8988T (cell line): Measurements from ENCODE around the gene RASSF8.

Experiments used
- DNase-seq: peaks from one replicate; pipeline ENCODE4 v3.0.0; 2011

Gene RASSF8

GRCh38 chr12:25994901-25995625 is 36.6 kb downstream of the RASSF8 start:
- no peak for DNase-seq

- no peak for DNase-seq
Observed at GRCh38 chr12:25995906-25996305, 37.4 kb downstream of the RASSF8 start.

GRCh38 chr12:25996677-25997076 is 38.2 kb downstream of the RASSF8 start:
- DNase-seq, result no peak

DNA sequence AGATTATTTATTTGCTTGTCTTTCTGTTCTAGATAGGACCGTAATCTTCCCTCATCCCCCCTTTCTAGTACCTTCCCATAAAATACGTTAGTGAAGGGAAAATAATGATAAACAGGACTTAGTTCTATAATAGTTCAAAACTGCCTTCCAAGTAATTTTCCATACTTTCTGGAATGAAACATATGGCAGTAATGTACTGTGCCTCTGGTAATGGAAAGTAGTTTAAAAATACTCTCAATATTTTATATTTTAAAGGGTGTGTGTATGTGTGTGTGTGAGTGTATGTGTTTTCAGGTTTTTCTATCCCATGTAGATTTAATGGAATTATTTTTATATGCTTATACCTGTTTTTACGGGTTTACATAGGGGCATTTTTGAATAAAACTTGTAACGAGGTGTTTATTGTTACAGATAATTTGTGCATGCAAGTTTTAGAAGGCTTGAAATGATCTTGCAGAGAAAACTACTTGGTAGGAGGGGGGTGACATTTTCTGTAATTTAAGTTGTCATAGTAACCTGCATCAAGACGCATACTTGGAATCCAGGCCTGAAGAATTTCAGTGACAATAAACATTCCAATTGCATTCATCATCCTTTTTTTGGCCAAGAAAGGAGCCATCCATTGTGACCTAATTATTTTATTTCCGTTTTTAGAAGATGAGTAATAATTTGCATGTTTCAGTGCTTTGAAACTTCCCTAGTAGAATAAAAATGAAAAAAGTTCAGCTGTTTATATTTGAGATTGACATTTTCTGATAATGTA is 38.9 kb downstream of the RASSF8 start:
- no peak for DNase-seq

DNA sequence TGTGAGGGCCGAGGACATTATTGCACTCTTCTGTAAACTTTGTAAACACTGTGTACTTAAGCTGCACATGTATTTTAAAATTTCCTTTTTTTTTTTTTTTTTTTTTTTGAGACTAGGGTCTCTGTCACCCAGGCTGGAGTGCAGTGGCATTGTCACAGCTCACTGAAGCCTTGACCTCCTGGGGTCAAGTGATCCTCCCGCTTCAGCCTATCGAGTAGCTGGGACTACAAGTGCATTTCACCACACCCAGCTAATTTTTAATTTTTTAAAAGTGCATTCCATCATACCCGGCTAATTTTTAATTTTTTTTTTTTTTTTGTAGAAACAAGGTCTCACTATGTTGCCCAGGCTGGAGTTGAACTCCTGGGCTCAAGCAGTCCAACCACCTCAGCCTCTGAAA is 42.4 kb downstream of the RASSF8 start:
- no peak for DNase-seq

GRCh38 chr12:26001530-26001929 is 43.0 kb downstream of the RASSF8 start:
- DNase-seq, result no peak

DNA sequence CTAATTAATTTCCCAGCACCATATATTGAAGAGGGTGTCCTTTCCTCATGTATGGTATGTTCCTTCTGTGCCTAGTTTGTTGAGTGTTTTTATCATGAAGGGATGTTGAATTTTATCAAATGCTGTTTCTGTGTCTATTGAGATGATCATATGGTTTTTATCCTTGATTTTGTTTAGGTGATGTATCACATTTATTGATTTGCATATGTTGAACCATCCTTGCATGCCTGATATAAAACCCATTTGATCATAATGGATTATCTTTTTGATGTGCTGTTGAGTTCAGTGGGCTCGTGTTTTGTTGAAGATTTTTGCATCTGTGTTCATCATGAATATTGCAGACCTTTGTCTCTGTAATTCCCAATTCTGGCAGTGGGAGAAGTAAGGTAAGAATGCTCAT is 44.6 kb downstream of the RASSF8 start:
- DNase-seq, result no peak

- no peak for DNase-seq
Observed at GRCh38 chr12:26007566-26007965, 49.1 kb downstream of the RASSF8 start.

GRCh38 chr12:26009593-26009992 is 51.1 kb downstream of the RASSF8 start:
- DNase-seq, result no peak

- DNase-seq, result no peak
Observed at GRCh38 chr12:26010293-26010821, 51.9 kb downstream of the RASSF8 start.

GRCh38 chr12:26011099-26011498 is 52.6 kb downstream of the RASSF8 start:
- no peak for DNase-seq

- no peak for DNase-seq
Observed at GRCh38 chr12:26014085-26014484, 55.6 kb downstream of the RASSF8 start.

- no peak for DNase-seq
Observed at GRCh38 chr12:26016516-26016915, 58.0 kb downstream of the RASSF8 start.

DNA sequence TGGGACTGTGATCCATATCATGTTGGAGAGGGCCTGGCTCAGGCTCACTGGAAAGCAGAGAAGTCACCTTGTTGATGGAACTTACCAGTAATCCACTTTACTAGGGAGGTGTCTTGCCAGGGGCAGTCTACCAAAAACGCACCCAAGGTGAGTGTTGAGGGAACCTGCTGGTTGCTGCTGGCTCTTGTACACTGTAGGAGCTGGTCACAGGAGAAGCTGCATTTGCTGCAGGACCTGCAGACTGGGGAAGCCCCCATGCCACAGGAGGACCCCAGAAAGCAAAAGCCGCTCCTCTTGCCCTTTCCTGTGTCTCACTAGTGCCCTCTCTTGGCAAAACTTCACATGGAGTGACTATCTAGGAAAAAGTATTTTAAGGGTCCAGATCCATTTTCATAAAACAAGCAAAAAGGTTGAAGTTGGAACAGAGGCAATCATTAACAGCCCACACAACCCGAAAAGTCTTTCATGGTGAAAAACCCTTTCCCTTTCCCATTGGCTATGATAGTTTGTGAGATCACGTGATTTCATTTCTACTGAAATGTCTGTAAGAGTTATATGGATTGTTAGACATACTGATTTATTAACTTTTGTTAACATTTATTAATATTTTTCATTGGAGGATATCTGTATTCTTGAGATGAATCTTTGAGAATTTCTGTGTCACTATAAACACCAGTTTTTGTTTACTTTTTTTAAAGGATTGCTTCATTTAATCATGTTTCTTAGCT is 59.2 kb downstream of the RASSF8 start:
- no peak for DNase-seq

DNA sequence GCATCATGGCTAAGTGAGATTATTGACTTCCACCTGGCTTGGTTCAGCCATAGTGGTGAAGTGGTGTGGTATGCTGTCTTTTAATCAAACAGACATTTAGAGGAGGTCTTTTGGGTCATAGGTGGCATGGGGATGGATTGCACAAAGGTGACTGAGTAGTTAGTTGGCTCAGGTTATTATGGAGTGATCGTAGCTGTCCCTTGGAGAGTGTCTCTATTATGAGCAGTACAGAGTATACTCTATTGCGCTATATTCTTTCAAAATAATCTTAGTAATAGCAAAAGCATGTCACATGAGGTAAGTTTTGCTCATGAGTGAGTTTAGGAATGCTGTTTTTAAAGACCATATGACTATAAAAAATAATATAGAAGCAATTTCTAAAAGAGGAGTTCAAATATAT is 60.4 kb downstream of the RASSF8 start:
- no peak for DNase-seq

GRCh38 chr12:26021534-26021933 is 63.1 kb downstream of the RASSF8 start:
- no peak for DNase-seq

GRCh38 chr12:26022043-26022442 is 63.6 kb downstream of the RASSF8 start:
- no peak for DNase-seq

DNA sequence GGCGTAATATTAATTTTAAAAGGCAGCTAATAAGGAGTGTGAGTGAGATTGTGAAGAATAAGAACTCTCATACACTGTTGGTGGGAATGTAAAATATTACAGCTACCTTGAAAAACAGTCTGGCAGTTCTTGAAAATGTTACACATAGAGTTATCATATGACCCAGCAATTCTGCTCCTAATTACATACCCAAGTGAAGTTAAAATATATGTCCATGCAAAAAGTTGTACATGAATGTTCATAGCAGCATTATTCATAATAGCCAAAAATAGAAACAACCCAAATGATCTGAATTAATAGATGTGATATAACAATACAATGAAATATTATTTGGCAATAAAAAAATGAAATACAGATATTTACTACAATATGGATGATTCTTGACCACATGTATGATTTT is 68.2 kb downstream of the RASSF8 start:
- no peak for DNase-seq

DNA sequence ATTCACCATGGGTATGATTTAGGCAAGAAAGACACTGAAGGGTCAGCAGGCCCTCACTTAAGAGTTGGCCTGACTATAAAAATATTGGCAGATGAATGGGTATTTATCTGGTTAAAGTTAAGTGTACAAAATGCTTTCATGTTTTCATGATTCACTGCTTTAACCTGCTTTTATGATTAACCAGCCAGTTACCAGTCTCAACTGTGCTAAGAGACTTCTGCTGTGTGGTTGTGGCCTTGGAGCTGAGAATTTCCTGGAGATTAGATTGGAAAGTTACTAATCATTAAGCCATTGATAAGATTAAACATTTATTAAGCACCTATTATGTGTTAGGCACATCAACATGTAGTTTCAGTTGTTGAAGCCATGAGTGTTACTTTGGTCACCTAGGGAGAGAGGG is 68.9 kb downstream of the RASSF8 start:
- DNase-seq, result no peak

DNA sequence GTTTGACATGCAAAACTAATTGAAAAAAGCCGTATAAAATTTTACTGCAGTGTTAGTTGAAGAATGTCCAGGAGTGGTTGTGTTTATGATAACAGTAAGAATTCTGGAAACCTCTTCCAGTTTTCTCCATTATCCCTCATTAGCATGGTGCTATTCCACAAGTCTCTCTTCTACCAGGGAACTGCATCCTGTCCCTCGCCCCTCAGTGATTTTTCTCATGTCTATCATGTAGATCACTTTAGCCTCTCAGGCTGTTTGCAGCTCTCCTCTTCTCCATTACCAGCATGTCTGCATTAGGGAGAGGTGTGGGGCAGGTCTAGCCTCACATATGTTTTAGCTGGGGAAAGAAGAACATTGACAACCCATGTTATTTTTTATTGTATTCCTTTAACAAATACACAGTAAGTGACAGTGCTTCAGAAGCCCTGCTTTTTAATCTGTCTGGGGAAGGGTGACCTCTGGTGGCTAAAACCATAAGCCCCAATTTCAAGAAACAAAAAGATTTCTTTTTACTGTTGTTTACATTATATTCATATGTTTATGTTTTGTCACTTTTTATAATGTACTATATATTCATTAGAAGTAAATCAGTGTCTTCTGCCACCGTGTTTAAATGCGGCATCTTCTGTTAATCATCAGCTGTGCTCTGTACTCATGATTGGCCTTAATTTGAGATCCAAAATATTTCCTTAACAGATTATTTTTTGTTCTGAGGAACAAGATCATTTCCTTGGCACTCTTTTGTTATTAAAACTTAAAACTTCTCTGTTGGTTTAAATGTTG is 70.7 kb downstream of the RASSF8 start:
- DNase-seq, result no peak

DNA sequence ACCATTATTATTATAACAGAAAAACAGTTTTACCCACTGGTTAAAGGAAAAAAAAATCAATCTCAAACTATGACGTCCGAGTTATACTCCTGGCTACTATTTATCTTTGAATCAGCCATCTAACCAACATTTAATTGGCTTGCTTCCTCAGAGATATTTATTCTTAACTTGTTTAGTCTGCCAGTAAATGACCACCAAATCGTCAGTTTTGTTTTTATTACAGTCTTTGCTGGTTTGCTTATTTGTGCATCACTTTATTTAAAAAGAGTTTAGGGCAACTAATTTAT is 71.2 kb downstream of the RASSF8 start:
- no peak for DNase-seq

- no peak for DNase-seq
Observed at GRCh38 chr12:26030371-26030770, 71.9 kb downstream of the RASSF8 start.

- DNase-seq, result no peak
Observed at GRCh38 chr12:26031318-26031717, 72.8 kb downstream of the RASSF8 start.
